ENCODE data around the gene DNASE1L3. TPM values are rescaled to one million over a fixed set of nuclear protein-coding genes. Genes with fewer than 3 reads are reported as not detected.

The DNASE1L3 gene
- total and polyA plus RNA-seq, 2 of the 4 experiments (the other 2 are of a cell fraction), result not detected

- ATAC-seq (ENCODE audit: low read depth), result no peak
- Histone ChIP-seq H3K4me1 (ENCODE audit: control insufficient read depth, insufficient read depth, low read length) (peaks cover 2% of the 10 kb centered on the region; the same call in 1 of the 2 replicates), H2AK9ac (replicated peaks; ENCODE audit: low read depth, low read length, poor library complexity) (peak overlapping the region; percentile 10), H2BK20ac (ENCODE audit: low read depth, low read length) (no peak overlapping the region), H3K56ac (ENCODE audit: extremely low read depth, insufficient read depth, low read length) (no peak overlapping the region), H4K5ac (ENCODE audit: low read depth, low read length) (no peak overlapping the region), H3K14ac (replicated peaks; ENCODE audit: low read depth, low read length) (no peak overlapping the region), H3K4me3 (ENCODE audit: insufficient read depth, low read depth, low read length) (no peak overlapping the region), H2BK120ac (ENCODE audit: low read depth, low read length) (no peak overlapping the region), H3K4ac (ENCODE audit: low read depth, low read length) (no peak overlapping the region), H2AFZ (replicated peaks; ENCODE audit: low read length, poor library complexity) (no peak overlapping the region), H3K79me1 (ENCODE audit: low read depth in 1 of 2, low read length in 2 of 2) (peaks cover 32 to 50% of the 10 kb centered on the region in 2 experiments), H3K36me3 (ENCODE audit: control insufficient read depth, insufficient read depth, low read length) (peaks cover 80% of the 10 kb centered on the region), H3K23ac (ENCODE audit: low read depth, low read length) (no peak overlapping the region), H2BK15ac (ENCODE audit: low read depth, low read length) (no peak overlapping the region), H3K9me3 (ENCODE audit: control insufficient read depth, insufficient read depth, low read length) (no peaks in the 10 kb centered on the region), H3K27me3 (ENCODE audit: control insufficient read depth, insufficient read depth, low read length) (no peaks in the 10 kb centered on the region), H2AK5ac (ENCODE audit: low read depth, low read length) (no peak overlapping the region), H3K4me2 (ENCODE audit: low read depth, low read length) (no peak overlapping the region), H3K9me1 (ENCODE audit: insufficient read depth, low read length) (peaks cover 36% of the 10 kb centered on the region), H4K20me1 (ENCODE audit: insufficient read depth, low read length) (no peaks in the 10 kb centered on the region), H3K27ac (ENCODE audit: insufficient read depth, low read length) (no peak overlapping the region), H2BK5ac (ENCODE audit: low read depth, low read length, poor library complexity, severe bottlenecking) (no peak overlapping the region), H4K8ac (ENCODE audit: low read depth in 2 of 2, low read length in 2 of 2) (no peak overlapping the region), H3K18ac (ENCODE audit: low read depth, low read length) (no peak overlapping the region), H3K9ac (ENCODE audit: low read depth, low read length) (no peak overlapping the region), H4K91ac (ENCODE audit: insufficient read depth, low read depth, low read length) (no peak overlapping the region)
- ChIA-PET POLR2A (ENCODE audit: unreplicated experiment) (no interaction called here), CTCF (no interaction called here)
- dilution Hi-C loops (cut with HindIII; ENCODE audit: low sequenced_read_pairs, unreplicated experiment) (no loop called here), in situ Hi-C loops (cut with MboI; ENCODE audit: low sequenced_read_pairs) (no loop called here), intact Hi-C loops (cut with micrococcal nuclease) (no loop called here)
- WGBS, 2 experiments (ENCODE audit: extremely low coverage in 2 of 2, insufficient read length in 1 of 2), result no CpG with 5 or more reads among the region's 7 CpGs
- DNase-seq, result no peak
- TF ChIP-seq BHLHE40 (IDR thresholded peaks at IDR 0.05; ENCODE audit: low read depth, low read length) (no peak), POLR2A (IDR thresholded peaks at IDR 0.05; ENCODE audit: low read depth, low read length) (no peak), MAZ (IDR thresholded peaks at IDR 0.05; ENCODE audit: borderline replicate concordance, low read depth, low read length) (no peak), SMC3 (IDR thresholded peaks at IDR 0.05; ENCODE audit: low read depth, low read length) (no peak), MXI1 (IDR thresholded peaks at IDR 0.05; ENCODE audit: borderline replicate concordance, low read depth, low read length) (no peak), NFE2L2 (IDR thresholded peaks at IDR 0.05; ENCODE audit: low read depth, low read length) (no peak), CTCF (conservative IDR thresholded peaks at IDR 0.05; ENCODE audit: low read depth, low read length) (no peak), RFX5 (IDR thresholded peaks at IDR 0.05; ENCODE audit: low read depth, low read length) (no peak), RCOR1 (IDR thresholded peaks at IDR 0.05; ENCODE audit: insufficient replicate concordance, low read length) (no peak), MAFK (IDR thresholded peaks at IDR 0.05; ENCODE audit: low read depth, low read length) (no peak), CHD1 (IDR thresholded peaks at IDR 0.05; ENCODE audit: low read depth, low read length) (no peak)
- TF ChIP-seq, protein P1, sequence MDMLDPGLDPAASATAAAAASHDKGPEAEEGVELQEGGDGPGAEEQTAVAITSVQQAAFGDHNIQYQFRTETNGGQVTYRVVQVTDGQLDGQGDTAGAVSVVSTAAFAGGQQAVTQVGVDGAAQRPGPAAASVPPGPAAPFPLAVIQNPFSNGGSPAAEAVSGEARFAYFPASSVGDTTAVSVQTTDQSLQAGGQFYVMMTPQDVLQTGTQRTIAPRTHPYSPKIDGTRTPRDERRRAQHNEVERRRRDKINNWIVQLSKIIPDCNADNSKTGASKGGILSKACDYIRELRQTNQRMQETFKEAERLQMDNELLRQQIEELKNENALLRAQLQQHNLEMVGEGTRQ (IDR thresholded peaks at IDR 0.05; ENCODE audit: low read depth, low read length), result no peak
- TF ChIP-seq, protein P2, sequence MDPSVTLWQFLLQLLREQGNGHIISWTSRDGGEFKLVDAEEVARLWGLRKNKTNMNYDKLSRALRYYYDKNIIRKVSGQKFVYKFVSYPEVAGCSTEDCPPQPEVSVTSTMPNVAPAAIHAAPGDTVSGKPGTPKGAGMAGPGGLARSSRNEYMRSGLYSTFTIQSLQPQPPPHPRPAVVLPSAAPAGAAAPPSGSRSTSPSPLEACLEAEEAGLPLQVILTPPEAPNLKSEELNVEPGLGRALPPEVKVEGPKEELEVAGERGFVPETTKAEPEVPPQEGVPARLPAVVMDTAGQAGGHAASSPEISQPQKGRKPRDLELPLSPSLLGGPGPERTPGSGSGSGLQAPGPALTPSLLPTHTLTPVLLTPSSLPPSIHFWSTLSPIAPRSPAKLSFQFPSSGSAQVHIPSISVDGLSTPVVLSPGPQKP (IDR thresholded peaks at IDR 0.05; ENCODE audit: borderline replicate concordance, low read depth, low read length), result no peak
- BruUV-seq (replicated peaks), result no TSS peak
Observed at GRCh38 chr3:58144478-58145325, 66.1 kb downstream of the DNASE1L3 start.

Measured in IMR-90 (cell line).